ENCODE measurements around the gene AGPAT3. TPM values are rescaled to one million over a fixed set of nuclear protein-coding genes. Genes with fewer than 3 reads are reported as not detected.

AGPAT3 gene
- total RNA-seq, 1 donor from 2014 or later, result 84.7 TPM

DNA sequence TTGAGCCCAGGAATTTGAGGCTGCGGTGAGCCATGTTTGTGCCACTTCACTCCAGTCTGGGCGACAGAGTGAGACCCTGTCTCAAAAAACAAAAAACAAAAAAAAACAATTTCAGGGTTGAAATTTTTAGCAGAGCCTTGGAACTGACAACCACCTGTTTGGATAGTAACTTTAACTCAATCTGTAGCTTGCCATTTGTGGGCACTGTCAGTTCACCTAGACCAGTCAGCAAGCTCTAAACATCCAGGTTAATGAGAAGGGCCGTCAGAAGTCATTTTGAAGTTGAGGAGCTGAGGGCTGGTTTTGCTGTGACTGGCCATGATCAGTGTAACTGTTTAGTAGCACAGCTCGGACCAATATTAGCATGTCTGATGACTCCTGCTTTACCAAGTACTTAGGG is 155.5 kb downstream of the AGPAT3 start:
- no peak for DNase-seq (ENCODE audit: low spot score)

- no peak for DNase-seq (ENCODE audit: low spot score)
These were observed 156.0 kb downstream of the AGPAT3 start for GRCh38 chr21:44021064-44021463.

DNA sequence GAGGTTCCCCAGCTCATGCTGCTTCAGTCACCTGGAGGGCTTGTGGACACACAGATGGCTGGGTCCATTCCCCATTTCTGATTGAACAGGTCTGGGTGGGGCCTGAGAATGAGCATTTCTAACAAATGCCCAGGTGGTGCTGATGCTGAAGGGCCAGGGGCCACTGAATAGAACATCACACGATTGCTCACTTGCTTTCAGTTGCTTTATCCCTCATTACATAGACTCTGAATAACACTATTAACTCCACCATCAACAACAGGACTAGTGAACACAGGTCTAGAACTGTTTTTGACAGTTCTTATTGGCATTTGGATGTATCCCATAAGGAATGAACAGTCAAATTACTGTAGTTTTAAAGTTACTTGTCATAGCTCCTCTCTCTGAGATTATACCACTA is 159.2 kb downstream of the AGPAT3 start:
- no peak for DNase-seq (ENCODE audit: low spot score)

GRCh38 chr21:44024887-44025353 is 159.9 kb downstream of the AGPAT3 start:
- peak; percentile 65 for DNase-seq (ENCODE audit: low spot score)

- DNase-seq (ENCODE audit: low spot score), result no peak
These were observed 162.7 kb downstream of the AGPAT3 start for GRCh38 chr21:44027607-44028286.

DNA sequence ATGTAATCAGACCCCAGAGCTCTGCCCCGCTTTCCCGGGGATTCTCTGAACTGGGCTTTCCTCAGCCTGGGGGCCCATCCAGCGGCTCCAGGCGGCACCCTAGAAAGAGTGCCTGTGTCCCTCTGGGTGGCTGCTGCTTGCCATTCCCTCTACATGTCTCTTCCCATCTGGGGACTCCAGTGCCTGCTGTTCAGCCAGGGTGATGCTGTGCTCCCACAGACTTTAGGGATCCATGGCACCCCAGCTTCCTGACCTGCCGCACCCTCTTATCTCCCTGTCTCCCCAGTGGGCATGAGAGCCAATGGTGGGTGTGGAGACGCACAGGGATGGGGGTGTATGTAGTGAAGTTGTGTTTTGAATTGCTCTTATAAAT is 163.2 kb downstream of the AGPAT3 start:
- no peak for DNase-seq (ENCODE audit: low spot score)

DNA sequence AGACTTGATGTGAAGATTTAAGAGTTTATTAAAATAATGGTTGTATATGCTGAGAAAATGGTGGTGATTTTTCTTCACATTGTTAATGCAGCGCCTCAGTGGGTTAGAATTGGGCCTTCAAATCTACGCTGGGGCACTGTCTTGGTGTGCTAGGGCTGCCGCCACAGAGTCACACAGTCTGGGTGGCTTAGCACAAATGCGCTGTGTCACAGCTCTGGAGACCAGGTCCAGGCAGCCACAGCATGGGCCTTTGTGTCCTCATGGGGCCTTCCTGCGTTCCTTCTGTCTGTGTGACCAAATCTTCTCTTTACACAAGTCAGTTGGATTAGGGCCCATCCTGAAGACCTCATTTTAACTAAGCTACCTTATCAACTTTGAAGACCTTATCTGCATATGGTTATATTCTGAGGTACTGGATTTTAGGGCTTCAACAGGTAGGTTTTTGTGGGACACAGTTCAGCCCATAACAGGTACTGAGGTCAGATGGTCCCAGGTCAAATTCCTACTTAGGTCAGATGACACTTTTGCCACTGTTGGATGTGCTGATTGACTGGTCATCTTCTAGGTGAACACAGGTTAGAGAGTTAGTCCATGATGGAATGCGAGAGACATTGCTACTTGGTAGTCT is 164.6 kb downstream of the AGPAT3 start:
- DNase-seq (ENCODE audit: low spot score), result no peak

DNA sequence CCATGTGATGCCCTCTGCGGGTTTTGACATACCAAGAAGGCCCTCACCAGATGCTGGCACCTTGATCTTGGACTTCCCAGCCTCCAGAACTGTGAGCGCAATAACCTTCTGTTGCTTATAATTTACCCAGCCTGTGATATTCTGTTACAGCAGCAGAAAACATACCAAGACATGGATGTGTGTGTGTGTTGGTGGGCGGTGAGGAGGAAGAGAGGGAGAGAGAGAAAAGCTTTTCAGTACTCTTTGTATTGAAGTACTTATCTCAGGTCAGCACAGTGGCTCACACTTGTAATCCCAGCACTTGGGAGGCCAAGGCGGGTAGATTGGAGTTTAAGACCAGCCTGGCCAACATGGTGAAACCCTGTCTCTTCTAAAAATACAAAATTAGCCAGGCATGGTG is 170.2 kb downstream of the AGPAT3 start:
- DNase-seq (ENCODE audit: low spot score), result no peak

Other genes with a start within 250 kb of the AGPAT3 start
- gene HSF2BP, start 205.7 kb upstream of the AGPAT3 start, total RNA-seq, result 2.0 TPM
- gene RRP1B, start 205.7 kb upstream of the AGPAT3 start, total RNA-seq, result 22.5 TPM
- gene PDXK, start 146.1 kb upstream of the AGPAT3 start, total RNA-seq, result 137 TPM
- gene CSTB, start 88.9 kb upstream of the AGPAT3 start, total RNA-seq, result 181 TPM
- 32.0 TPM for gene RRP1, start 75.6 kb upstream of the AGPAT3 start, total RNA-seq
- 48.3 TPM for gene TRAPPC10, start 147.1 kb downstream of the AGPAT3 start, total RNA-seq
- gene PWP2, start 242.2 kb downstream of the AGPAT3 start, total RNA-seq, result 8.3 TPM

Measured in ureter (tissue), 1 donor.